Smooth muscle cell (in vitro differentiated cells): Measurements from ENCODE around the gene ANTKMT. TPM values are rescaled to one million over a fixed set of nuclear protein-coding genes. Genes with fewer than 3 reads are reported as not detected.

Source experiments
- DNase-seq: peaks from one replicate; lab custom pipeline; 2025; ENCODE audit not compliant: unreplicated experiment; lab: John Stamatoyannopoulos, UW
- H2AFZ ChIP-seq: fragments of 200-600 bp; sonication (generic); 2 replicates; pipeline ENCODE4 v1.6.0; 2016; ENCODE audit warnings: antibody characterized with exemption, low read depth, mild to moderate bottlenecking
- H3F3A ChIP-seq: fragments of 200-600 bp; sonication (generic); 2 replicates; pipeline ENCODE4 v1.6.0; 2017; ENCODE audit warnings: antibody characterized with exemption, low read depth
- H3K27ac ChIP-seq: fragments of 200-600 bp; sonication (generic); 2 replicates; pipeline ENCODE4 v1.5.1; 2016; ENCODE audit warnings: low read depth, mild to moderate bottlenecking
- H3K27me3 ChIP-seq: fragments of 200-600 bp; sonication (generic); 2 replicates; pipeline ENCODE4 v1.6.1; 2016; ENCODE audit warnings: low read depth, mild to moderate bottlenecking
- H3K36me3 ChIP-seq: fragments of 200-600 bp; sonication (generic); 2 replicates; pipeline ENCODE4 v1.5.1; 2016; ENCODE audit warnings: low read depth
- H3K4me1 ChIP-seq: fragments of 200-600 bp; sonication (generic); 2 replicates; pipeline ENCODE4 v1.5.1; 2016; ENCODE audit warnings: low read depth
- H3K4me2 ChIP-seq: fragments of 200-600 bp; sonication (generic); 2 replicates; pipeline ENCODE4 v1.6.0; 2016; ENCODE audit warnings: mild to moderate bottlenecking
- H3K4me3 ChIP-seq: fragments of 200-600 bp; sonication (generic); 2 replicates; pipeline ENCODE4 v1.5.1; 2016; ENCODE audit warnings: mild to moderate bottlenecking
- H3K79me2 ChIP-seq: fragments of 200-600 bp; sonication (generic); 2 replicates; pipeline ENCODE4 v1.6.0; 2016; ENCODE audit warnings: low read depth, mild to moderate bottlenecking
- H3K9ac ChIP-seq: fragments of 200-600 bp; sonication (generic); 2 replicates; pipeline ENCODE4 v1.6.0; 2016; ENCODE audit warnings: low read depth
- H3K9me3 ChIP-seq: fragments of 200-600 bp; sonication (generic); replicated peaks from 2 replicates; pipeline ENCODE4 v1.5.1; 2016; ENCODE audit warnings: low read depth
- H4K20me1 ChIP-seq: fragments of 200-600 bp; sonication (generic); 2 replicates; pipeline ENCODE4 v1.6.0; 2016; ENCODE audit warnings: low read depth
- CTCF ChIP-seq: fragments of 200-600 bp; sonication (generic); IDR thresholded peaks from 2 replicates; pipeline ENCODE4 v1.5.1; 2017; ENCODE audit warnings: borderline replicate concordance, mild to moderate bottlenecking, antibody characterized with exemption; ENCODE audit not compliant: insufficient read depth, poor library complexity, severe bottlenecking
- whole genome bisulfite sequencing: methylation state at CpG from one replicate; pipeline ENCODE4 v1.1.7; 2016; ENCODE audit warnings: low lambda C conversion rate; 5-methylcytosine and 5-hydroxymethylcytosine counted together
- polyA plus RNA-seq: library from polyadenylated mRNA; unstranded; fragments of >200 nt; fragmentation: Nextera tagmentation; extraction: Ambion mirVana; gene quantifications from 2 replicates; pipeline ENCODE4 v1.2.1, GENCODE V29; 2016
- total RNA-seq: library from RNA; depleted of rRNA; stranded (reverse); fragments of >200 nt; gene quantifications from 2 replicates; pipeline ENCODE4 v1.2.3, GENCODE V29; 2014

Gene ANTKMT
- total and polyA plus RNA-seq, 2 experiments from 2014 or later: 15.6 to 39.8 TPM

GRCh38 chr16:736936-737481, 16.1 kb downstream of the ANTKMT start:
- Histone ChIP-seq H3K9me3 (no peaks in the 10 kb centered on the region), H3K79me2 (no peaks in the 10 kb centered on the region), H3K4me2 (no peak overlapping the region), H3F3A (no peaks in the 10 kb centered on the region), H3K27me3 (no peaks in the 10 kb centered on the region), H3K9ac (no peak overlapping the region), H3K4me1 (peaks cover 5% of the 10 kb centered on the region), H3K36me3 (no peaks in the 10 kb centered on the region), H3K27ac (no peak overlapping the region), H2AFZ (no peak overlapping the region), H3K4me3 (no peak overlapping the region), H4K20me1 (no peaks in the 10 kb centered on the region)
- TF ChIP-seq CTCF: no peak
- DNase-seq: no peak
- 98% methylated on average over 29 of the region's 29 CpGs for WGBS

GRCh38 chr16:739560-740458, 18.9 kb downstream of the ANTKMT start:
- Histone ChIP-seq H3F3A (no peaks in the 10 kb centered on the region), H4K20me1 (no peaks in the 10 kb centered on the region), H3K9ac (peak overlapping the region; percentile 91), H2AFZ (no peak overlapping the region), H3K4me2 (peak overlapping the region; percentile 99), H3K9me3 (no peaks in the 10 kb centered on the region), H3K27ac (no peak overlapping the region), H3K4me3 (peak overlapping the region; percentile 95), H3K27me3 (no peaks in the 10 kb centered on the region), H3K4me1 (peaks cover 5% of the 10 kb centered on the region), H3K79me2 (no peaks in the 10 kb centered on the region), H3K36me3 (no peaks in the 10 kb centered on the region)
- TF ChIP-seq CTCF: no peak
- 64% methylated on average over 38 of the region's 38 CpGs for WGBS
- DNase-seq: no peak

GRCh38 chr16:740459-740763, 19.5 kb downstream of the ANTKMT start:
- no peaks in the 10 kb centered on the region for H3K36me3 ChIP-seq
- peak overlapping the region; percentile 91 for H2AFZ ChIP-seq
- H3F3A ChIP-seq: no peaks in the 10 kb centered on the region
- no peaks in the 10 kb centered on the region for H3K79me2 ChIP-seq
- DNase-seq: no peak
- H3K9ac ChIP-seq: peak overlapping the region; percentile 91
- no peak for TF ChIP-seq CTCF
- peak overlapping the region; percentile 44 for H3K27ac ChIP-seq
- H3K27me3 ChIP-seq: no peaks in the 10 kb centered on the region
- H3K4me3 ChIP-seq: peak overlapping the region; percentile 95
- peak overlapping the region; percentile 99 for H3K4me2 ChIP-seq
- 5% methylated on average over 11 of the region's 22 CpGs for WGBS
- peaks cover 5% of the 10 kb centered on the region for H3K4me1 ChIP-seq
- no peaks in the 10 kb centered on the region for H4K20me1 ChIP-seq
- H3K9me3 ChIP-seq: no peaks in the 10 kb centered on the region
